NCI-H82 treated with DMSO at 0.1 percent for 48 hours (cell line): ENCODE measurements around the gene FUT8.

Source experiments
- DNase-seq: peaks from one replicate; lab custom pipeline; 2025; ENCODE audit not compliant: unreplicated experiment; lab: John Stamatoyannopoulos, UW

The FUT8 gene

DNA sequence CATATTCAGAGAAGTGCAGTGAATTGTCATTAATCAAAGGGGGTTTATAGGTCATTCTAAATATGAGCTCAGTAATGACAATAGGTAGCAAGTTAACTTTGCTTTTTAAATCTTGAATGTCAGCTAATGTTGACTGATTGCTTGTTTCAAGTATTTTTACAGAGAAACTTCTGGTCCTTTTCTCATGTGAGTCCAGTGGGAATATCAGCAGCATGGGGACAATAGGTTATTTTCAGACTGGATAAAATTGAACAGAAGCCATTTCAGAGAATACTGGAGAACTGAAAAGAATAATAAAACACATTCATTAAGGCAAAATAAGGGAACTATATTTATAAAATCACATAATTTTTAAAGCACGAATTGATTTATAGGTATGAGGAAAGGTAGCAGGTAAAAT is 78.7 kb downstream of the FUT8 start:
- no peak for DNase-seq

DNA sequence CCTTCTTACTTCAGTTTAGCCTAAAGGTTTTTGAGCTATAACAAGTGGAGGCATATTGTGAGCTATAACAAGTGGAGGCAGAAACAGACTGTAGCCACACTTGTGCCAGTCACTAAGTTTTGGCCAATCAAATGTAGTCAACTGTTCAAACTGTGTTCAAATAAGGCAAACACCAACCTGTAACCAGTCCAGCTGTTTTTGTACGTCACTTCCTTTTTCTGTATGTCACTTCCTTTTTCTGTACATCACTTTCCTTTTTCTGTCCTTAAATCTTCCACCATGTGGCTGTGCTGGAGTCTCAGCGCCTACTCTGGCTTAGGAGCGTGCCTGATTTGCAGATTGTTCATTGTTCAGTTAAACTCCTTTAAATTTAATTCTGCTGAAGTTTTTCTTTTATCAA is 79.7 kb downstream of the FUT8 start:
- no peak for DNase-seq

DNA sequence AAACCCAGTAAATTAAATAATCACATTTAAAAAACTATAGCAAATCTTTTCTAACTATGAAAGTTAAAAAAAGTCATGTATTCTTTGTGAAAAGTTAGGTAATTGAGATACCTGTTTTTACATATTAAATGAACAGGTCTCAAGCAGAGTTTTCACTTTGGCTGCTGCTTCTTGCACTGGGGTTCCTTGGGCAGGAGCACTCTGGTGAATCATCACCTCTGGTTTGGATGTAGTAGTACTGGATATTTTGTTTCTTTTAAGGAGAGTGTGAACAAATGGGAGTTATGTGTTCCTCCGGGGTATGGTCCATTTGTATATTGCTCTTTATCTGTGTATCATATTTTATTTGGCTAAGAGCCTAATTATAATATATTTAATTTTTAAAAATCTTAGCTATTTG is 82.7 kb downstream of the FUT8 start:
- DNase-seq: no peak

DNA sequence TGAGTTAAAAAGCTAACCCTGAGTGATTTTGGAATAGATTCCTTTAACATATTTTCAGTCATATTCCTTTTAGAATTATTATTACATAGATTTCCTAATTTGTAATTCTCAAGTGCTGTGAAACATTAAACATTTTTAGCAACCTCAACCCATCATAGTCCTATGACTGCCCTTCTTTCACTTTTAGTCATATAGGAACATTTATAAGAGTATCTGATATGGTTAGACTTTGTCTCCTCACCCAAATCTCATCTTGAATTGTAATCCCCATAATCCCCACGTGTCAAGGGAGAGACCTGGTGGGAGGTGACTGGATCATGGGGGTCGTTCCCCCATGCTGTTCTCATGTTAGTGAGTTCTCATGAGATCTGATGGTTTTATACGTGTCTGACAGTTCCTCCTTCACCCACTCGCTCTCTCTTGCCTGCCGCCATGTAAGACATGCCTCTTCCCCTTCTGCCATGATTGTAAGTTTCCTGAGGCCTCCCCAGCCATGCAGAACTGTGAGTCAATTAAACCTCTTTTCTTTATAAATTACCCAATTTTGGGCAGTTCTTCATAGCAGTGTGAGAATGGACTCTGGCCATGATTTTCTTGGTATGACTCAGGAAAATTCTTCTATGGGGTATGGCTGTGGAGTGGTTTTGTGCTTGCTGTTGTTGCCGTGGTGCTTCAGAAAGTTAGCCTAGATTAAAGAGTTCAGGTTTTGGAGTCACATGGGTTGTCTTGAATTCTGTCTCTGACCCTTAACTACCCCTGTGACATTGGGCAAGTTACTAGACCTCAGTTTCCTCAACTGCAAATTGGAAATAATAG is 83.9 kb downstream of the FUT8 start:
- no peak for DNase-seq

DNA sequence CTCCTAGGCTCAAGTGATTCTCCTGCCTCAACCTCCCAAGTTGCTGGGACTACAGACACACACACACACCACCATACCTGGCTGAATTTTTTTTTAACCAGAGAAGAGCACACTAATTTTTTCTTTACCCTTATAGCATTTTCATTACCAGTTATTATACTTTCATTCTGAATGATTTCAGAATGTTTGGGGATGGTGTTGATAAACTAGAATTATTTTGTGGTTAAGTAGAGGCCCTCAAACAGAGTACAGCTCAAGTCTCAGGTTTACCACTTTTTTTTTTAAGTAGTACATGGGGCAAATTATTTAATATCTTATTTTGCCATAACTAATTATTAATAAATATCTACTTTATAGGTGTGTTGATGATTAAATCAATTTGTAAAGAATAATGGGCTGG is 86.6 kb downstream of the FUT8 start:
- no peak for DNase-seq

DNA sequence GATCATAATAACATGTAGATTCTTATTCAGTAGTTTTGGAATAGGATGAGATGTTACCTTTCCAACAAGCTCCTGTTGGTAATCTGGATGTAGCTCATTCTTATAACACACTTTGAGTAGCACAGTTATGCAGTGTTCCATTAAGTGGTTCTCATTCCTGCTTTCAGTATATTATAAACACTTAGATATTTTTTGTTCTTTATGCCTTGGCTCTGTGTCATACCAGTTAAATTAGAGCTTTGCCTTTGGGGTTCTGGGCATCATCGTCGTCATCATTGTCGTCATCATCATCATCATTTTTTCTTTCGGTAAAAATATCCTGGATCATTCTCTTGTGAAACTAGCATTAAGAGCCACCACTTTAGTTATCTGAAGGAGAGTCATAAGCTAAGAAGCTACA is 87.5 kb downstream of the FUT8 start:
- DNase-seq: no peak

DNA sequence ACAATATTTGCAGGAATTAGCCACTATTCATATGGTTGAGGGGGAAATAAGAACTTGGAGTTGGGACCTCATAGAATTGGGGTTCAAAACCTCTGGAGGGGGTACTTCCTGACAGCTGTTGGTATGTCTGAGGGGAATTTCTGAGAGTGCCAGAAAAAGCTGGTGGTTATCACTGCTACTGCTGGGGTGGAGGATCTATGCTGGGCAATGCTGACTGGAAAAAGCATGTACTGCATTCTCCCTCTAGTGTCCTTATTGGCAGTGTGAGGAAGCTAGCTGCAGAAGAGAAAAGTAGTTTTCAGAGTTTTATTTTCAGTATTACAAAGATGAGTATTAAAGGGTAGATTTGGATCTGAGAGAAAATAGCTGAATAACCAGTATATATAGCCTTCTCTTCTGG is 88.8 kb downstream of the FUT8 start:
- DNase-seq: no peak

DNA sequence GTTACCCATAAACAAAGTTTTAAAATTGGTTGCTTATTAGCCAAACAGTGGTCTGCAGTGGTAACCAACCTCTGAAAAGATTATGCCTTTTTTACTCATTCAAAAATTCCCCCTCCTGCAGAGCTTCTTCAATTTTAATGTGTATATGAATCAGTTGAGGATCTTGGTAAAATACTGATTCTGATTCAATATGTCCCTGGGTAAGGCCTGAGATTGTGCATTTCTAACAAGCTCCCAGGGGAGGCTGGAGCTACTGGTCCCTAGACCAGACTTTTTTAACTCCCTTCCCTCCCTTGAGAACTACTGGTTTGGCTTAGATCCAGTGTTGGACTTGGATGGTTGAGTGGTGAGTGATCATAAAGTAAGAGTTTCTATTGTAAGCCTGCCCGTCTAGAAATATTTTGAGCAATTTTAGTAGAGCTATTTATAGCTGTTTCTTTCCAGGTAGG is 90.2 kb downstream of the FUT8 start:
- no peak for DNase-seq

DNA sequence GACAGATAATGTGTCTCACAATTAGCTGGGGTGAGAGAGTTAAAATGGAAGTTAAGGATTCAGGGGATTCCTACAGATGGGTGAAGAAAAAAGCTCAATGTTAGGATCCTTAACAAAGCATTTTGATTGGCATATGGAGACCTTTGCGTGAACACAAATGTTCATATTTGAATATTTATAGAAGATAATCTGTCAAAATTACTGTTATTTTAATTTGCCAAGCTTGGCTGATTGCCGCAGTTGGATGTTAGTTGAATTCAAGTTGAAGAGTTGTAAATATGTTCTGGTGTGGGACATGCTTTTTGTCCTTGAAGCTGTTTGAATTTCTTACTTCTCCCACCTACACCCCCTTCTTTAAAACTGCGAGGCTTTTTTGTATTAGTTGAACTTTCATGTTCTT is 91.2 kb downstream of the FUT8 start:
- DNase-seq: no peak

DNA sequence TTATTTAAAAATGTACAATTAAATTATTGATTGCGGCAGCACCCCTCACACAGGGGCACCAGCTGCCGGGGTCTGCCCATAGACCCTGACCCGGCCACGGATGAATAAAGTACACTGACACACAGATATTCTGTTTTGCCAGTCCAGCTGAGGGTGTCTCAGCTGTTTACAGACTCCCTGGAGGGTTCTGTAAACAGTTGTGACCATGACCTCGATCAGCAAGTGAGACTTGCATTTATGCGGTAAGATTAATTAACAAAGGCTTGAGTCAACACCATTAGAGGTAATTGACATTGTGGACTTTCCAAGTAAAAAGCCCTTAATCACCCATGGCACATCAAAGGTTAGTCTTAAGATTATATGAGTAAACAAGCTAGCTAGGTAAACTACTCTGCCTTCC is 94.3 kb downstream of the FUT8 start:
- DNase-seq: no peak

DNA sequence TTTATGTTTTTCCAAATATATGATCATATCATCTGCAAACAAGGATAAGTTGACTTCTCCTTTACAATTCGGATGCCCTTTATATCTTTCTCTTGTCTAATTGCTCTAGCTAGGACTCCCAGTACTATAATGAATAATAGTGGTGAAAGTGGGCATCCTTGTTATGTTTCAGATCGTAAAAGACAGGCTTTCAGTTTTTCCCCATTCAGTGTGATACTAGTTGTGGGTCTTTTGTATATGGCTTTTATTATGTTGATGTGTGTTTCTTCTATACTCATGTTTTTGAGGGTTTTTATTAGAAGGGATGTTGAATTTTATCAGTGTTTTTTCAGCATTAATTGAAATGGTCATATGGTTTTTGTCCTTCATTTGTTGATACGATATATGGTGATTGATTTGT is 97.3 kb downstream of the FUT8 start:
- no peak for DNase-seq

DNA sequence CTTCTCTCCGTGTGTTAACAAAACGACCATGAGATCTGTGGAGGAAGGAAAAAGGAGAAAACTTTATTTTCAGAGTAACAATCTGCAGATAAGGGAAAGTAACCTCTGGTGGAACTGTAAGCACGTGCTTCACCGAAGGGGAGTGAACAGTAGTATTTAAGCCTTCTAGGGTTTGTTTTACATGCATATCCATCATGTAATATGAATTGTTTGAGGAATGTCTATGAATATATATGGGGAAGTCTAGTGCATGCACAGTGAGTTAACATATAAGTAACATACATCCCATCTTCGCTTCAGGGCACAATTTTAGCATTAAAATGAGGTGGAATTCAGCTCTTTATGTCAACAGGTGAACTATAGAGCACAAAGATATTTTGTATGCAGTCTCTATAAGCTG is 101.1 kb downstream of the FUT8 start:
- DNase-seq: no peak

DNA sequence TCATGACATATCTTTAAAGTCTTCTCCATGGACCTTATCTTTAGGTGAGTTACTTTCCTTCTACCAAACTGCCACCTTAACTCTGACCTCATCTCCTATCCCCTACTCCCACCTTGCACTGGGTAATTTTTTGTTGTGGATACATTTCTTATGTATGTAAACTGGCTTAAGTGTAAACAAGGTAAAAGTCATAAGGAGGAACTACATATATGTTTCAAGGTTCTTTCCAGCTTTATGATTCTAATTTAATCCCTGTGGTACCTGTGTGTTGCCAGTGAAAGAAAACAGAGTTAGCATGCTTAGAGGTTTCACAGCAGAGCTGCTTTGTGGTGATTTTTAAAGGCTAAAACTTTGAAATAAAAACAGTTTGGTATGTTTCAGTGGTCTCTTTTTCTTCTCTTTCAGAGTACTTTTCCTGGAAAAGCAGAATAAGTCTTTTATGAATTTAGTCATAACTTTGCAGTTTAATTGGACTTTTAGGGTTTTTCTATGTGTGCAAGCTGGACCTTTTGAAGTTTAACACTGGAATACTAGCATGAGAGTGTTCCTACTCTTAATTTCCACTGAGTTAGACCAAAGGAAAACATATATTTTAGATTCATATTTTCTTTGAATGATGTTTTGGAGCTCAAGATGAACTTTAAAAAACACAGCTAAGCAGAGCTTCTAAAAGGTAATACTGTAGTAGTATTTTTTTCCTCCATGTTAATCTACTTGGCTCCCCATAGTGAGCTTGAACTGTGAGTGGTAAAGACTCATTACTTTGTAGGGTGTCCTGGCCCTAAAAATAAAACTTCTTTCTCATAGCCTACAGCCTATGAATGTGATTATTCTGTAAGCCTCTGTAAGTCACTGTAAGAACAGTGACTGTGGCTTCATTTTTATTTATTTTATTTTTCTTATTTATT is 105.4 kb downstream of the FUT8 start:
- no peak for DNase-seq

DNA sequence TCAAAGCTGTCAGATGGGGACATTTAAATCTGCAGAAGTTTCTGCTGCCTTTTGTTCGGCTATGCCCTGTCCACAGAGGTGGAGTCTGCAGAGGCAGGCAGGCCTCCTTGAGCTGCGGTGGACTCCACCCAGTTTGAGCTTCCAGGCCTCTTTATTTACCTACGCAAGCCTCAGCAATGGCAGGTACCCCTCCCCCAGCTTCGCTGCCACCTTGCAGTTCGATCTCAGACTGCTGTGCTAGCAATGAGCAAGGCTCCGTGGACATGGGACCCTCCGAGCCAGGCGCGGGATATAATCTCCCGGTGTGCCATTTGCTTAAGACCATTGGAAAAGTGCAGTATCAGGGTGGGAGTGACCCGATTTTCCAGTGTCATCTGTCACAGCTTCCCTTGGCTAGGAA is 115.5 kb downstream of the FUT8 start:
- no peak for DNase-seq

DNA sequence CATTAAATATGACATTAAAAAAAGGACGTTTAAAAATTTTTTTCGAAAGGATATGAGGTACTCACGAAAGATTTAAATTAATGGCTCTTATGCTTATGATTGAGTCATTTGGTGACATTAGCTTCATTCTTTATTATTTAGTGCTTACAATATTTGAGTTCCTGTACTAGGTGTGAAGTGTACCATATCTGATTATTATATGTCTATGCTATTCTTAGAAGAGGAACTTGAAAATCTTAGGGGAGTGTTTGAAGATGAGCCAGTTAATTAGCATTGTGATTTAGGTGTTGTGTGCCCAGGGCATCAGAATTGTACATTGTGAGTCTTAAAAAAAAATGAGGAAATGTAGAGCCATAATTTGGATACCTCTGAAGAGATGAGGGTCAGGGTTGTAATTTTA is 118.6 kb downstream of the FUT8 start:
- DNase-seq: no peak

DNA sequence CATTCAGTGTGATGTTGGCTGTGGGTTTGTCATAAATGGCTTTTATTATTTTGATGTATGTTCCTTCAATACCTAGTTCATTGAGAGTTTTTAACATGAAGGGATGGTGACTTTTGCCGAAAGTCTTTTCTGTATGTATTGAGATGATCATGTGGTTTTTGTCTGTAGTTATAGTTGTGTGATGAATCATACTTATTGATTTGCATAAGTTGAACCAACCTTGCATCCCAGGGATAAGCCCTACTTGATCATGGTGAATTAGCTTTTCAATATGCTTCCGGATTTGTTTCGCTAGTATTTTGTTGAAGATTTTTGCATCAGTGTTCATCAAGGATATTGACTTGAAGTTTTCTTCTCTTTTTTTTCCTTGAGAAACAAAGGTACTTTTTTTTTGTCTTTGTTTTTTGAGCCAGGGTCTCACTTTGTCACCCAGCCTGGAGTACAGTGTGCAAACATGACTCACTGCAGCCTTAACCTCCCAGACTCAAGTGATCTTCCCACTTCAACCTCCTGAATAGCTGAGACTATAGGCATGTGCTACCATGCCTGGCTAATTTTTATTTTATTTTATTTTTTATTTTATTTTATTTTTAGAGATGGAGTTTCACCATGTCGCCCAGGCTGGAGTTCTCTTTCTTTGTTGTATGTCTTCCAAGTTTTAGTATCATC is 121.3 kb downstream of the FUT8 start:
- DNase-seq: no peak

DNA sequence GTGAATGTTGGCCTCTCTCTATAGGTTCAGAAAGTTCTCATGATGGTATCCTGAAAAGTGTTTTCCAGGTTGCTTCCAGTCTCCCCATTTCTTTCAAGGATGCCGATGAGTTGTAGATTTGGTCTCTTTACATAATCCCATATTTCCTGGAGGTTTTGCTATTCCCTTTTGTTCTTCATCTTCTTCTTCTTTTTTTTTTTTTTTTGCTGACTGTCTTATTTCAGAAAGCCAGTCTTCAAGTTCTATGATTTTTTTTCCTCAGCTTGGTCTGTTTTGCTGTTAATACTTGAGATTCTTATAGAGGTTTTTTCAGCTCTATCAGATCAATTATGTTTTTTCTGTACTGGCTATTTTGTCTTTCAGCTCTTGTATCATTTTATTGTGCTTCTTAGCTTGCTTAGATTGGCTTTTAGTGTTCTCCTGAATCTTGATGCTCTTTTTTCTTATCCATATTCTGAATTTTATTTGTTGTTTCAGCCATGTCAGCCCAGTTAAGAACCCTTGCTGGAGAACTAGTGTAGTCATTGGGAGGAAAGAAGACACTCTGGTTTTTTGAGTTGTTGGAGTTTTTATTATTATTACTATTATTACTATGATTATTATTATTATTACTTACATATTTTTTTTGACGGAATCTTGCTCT is 124.4 kb downstream of the FUT8 start:
- DNase-seq: no peak

DNA sequence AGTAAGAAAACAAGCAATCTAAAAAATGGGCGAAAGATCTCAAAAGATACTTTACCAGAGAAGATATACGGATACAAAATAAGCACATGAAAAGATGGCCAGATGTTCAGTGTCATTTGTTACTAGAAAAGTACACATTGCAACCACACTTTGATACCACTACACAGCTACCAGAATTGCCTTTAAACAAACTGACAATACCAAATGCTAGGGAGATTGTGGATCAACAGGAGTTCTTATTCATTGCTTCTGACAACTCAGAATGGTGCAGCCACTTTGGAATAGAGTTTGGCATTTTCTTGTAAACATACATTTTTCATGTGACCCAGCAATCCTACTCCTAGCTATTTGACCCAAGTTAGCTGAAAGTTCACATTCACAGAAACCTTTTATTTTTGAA is 136.3 kb downstream of the FUT8 start:
- no peak for DNase-seq

DNA sequence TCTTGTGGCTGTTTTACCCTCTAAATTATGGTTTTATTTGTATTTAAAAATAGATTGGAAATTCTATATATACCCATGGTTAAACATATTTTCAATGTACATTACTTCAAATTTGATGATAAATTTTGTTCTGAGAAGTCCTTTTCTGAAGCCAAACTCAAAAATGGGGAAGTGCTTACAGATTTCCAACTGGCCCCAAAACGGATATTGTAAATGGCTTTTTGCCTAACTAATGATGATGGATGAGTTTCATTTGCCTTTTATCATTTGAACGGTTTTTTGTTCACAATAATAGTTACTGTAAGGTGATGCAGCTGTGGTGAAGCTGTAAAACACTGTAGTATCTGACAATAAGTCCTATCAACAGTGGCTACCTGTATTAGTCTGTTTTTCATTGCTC is 136.9 kb downstream of the FUT8 start:
- no peak for DNase-seq

DNA sequence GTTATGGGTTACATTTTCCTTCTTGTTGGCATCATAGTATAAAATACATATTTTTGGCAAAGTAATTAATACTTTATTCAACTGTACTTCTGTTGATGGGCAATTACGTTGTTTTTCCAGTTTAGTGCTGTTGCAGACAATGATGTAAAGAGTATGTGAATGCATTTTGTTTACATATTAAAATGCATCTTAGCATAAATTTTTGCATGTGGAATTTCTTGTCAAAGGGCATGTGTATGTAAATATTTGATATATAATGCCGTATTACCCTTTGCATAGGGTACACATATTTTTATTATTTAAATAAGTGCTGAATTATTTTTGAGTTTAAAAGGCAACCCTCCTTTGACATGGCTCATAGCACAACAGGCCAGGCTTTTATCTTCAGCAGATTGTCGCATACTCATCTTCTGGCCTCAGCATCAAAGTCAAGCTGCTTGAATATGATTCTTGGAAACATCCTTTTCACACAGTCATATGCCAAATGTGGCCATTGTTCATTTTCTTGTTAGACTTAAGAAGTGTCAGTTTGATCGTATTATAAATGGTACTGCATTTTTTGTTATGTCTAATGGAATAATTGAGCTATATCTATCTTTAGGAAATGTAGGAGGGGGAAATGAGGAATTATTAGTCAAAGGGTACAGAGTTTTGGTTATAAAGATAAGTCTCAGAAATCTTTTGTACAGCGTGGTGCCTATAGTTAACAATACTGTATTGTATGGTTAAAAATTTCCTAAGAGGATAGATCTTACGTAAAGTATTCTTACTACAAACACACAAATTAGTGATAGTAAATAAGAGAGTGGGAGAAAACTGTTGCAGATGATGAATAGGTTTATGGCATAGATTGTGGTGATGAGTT is 138.5 kb downstream of the FUT8 start:
- no peak for DNase-seq
